D721Med (cell line): ENCODE data around the gene PDE4A.

Experiments
- DNase-seq: peaks from one replicate; pipeline ENCODE4 v3.0.0; 2011; ENCODE audit warnings: low spot score; ENCODE audit not compliant: insufficient read length
- FAIRE-seq: peaks from 2 replicates; lab custom pipeline; 2011; peaks lifted over from hg19 to GRCh38; lab: Jason Lieb, UNC
- TF ChIP-seq, protein P1 (sequence below): IDR thresholded peaks from 2 replicates; pipeline ENCODE4 v1.5.1; 2012; ENCODE audit warnings: mild to moderate bottlenecking, control low read depth; ENCODE audit not compliant: insufficient read depth; ENCODE audit errors: missing control alignments

Gene PDE4A

DNA sequence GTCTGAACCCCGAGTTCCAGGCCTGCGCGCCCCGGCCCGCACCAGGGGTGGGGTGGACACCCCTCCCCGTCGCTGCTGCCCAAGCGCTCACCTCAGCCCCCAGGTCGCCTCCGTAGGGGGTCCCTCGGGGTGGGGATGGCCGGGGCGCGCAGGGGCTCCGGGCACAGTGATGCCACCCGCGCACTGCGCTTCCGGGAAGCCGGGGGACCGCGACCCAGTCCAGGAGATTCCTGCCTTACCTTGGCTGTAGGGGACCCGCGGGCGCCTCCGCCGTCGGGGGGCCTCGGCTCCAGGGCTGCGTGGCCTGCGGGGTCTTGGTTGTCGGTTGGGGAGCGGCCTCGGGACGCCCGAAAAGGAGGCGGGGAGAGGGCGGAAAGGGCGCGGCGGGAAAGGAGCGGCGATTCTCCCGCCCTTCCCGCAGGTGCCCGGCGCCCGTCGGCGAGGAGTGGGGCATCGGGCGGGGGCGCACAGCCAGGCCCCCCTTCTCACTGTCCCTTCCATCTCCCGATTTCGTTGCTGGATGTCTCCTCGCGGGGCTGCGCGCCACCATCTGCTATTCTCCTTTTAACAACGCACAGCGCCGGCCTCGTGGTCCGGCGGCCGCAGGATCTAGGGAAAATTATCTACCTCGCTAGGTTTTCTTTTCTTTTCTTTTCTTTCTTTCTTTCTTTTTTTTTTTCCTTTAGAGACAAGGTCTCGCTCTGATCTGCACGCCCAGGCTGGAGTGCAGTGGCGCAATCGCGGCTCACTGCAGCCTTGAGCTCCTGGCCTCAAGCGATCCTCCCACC, 82.9 kb downstream of the PDE4A start, which contains the start of gene KEAP1:
Gene KEAP1 (minus strand): TSS at position 355 of the 788 bp plus-strand sequence. CDS start 3,323 bp downstream, outside the sequence.
- no peak for DNase-seq
- FAIRE-seq: no peak
- TF ChIP-seq, protein P1, sequence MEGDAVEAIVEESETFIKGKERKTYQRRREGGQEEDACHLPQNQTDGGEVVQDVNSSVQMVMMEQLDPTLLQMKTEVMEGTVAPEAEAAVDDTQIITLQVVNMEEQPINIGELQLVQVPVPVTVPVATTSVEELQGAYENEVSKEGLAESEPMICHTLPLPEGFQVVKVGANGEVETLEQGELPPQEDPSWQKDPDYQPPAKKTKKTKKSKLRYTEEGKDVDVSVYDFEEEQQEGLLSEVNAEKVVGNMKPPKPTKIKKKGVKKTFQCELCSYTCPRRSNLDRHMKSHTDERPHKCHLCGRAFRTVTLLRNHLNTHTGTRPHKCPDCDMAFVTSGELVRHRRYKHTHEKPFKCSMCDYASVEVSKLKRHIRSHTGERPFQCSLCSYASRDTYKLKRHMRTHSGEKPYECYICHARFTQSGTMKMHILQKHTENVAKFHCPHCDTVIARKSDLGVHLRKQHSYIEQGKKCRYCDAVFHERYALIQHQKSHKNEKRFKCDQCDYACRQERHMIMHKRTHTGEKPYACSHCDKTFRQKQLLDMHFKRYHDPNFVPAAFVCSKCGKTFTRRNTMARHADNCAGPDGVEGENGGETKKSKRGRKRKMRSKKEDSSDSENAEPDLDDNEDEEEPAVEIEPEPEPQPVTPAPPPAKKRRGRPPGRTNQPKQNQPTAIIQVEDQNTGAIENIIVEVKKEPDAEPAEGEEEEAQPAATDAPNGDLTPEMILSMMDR: no peak

GRCh38 chr19:10505583-10506229, 85.4 kb downstream of the PDE4A start:
- no peak for DNase-seq
- no peak for FAIRE-seq
- TF ChIP-seq, protein P1: peak; percentile 35

DNA sequence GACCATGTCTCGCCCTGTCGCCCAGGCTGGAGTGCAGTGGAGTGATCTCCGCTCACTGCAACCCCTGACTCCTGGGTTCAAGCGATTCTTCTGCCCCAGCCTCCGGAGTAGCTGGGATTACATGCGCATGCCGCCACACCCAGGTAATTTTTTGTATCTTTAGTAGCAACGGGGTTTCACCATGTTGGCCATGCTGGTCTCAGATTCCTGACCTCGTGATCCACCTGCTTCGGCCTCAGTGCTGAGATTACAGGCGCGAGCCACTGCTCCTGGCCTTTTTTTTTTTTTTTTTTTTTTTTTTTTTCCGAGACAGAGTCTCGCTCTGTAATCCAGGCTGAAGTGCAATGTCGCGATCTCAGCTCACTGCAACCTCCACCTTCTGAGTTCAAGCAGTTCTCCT, 87.7 kb downstream of the PDE4A start:
- DNase-seq (no peak), FAIRE-seq (no peak)
- TF ChIP-seq, protein P1: no peak

DNA sequence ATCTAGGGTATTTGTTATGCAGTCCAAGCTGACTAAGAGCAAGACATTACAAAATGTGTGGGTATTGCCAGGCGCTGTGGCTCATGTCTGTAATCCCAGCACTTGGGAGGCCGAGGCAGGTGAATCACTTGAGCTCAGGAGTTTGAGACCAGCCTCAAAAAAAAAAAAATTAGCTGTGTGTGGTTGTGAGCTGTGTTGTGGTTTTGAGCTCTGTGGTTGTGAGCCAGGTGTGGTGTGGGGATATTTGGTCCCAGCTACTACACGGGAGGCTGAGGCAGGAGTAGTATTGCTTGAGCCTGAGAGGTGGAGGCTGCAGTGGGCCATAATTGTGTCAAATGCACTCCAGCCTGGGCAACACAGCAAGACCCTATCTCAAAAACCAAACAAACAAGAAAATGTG, 88.4 kb downstream of the PDE4A start:
- TF ChIP-seq, protein P1: no peak
- FAIRE-seq (no peak), DNase-seq (no peak)

- no peak for FAIRE-seq
Measured at GRCh38 chr19:10510301-10510802, 90.0 kb downstream of the PDE4A start.

GRCh38 chr19:10513223-10513622, 92.9 kb downstream of the PDE4A start:
- TF ChIP-seq, protein P1: no peak
- FAIRE-seq (no peak), DNase-seq (no peak)

More at GRCh38 chr19:10510301-10510802, 90.0 kb downstream of the PDE4A start:
- TF ChIP-seq, protein P1: peak; percentile 50
- DNase-seq: no peak
